ELF-1 (cell line): ENCODE measurements around the gene TLE5.
"Not testable (repeated sequence)": the region's sequence is repeated elsewhere in the genome, so short reads cannot be mapped to it uniquely, and the experiment has no call there.

Experiments
- DNase-seq: peaks from one replicate; pipeline ENCODE4 v3.0.0-alpha.2; 2016; ENCODE audit warnings: low read depth, low spot score

TLE5 gene

DNA sequence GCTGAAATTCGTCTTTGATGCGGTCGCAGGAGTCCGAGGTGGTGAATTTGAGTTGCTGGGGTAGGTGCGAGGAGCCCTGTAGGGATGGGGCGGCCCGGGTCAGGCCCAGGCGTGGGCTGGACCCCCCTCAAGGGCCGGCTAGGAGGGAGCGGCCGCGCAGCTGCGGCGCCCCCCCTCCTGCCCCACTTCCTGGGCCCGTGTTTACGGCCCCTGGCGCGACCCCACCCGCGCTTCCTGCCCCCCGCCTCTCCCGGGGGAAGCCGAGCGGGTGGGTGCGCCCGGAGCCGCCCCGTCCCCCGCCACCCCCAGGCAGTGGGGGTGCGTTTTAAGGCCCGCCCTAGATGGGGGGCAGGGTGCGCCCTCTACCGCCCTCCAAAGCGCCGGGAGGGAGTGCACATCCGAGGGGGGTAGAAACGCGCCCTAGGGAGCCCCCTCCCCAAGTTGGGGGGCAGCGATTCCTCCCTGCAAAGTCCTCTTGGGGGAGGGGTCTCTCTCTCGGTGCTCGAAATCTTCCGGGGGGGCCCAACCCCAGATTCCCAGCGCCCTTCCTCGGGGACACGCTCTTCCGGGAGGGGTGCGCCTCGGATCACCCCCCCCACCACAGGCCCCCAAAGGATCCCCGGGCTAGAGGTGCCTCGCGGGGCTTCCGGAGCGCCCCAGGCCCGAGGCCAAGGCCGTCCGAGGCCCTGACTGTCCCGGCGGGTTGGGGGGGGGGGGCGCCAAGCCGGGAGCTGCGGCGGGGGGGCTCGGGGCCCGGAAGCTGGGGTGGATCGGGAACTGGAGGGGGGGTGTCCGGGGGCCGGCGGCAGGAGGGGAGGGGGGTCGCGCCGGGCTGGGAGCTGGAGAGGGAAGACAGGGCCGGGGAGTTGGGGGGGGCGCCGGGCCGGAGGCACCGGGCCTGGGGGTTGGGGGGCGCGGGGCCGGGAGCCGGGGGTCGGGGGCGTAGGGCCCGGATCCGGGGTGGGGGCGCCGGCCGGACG is 823 bp downstream of the TLE5 start:
- no peak for DNase-seq

DNA sequence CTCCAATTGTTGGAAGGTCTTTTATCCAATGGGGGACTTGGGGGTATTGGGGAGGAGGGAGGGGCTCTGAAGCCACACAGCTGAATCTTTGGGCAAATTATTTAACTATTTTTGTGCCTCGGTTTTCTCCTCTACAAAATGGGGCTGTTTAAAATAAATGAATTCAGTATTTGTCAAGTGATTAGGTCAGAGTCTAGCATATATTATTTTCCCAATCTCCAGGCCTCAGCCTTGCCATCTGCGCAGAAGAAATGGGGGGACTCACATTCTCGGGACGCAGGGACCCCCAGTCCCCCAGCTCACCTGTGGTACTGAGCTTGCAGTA is 1.5 kb downstream of the TLE5 start:
- DNase-seq: no peak

DNA sequence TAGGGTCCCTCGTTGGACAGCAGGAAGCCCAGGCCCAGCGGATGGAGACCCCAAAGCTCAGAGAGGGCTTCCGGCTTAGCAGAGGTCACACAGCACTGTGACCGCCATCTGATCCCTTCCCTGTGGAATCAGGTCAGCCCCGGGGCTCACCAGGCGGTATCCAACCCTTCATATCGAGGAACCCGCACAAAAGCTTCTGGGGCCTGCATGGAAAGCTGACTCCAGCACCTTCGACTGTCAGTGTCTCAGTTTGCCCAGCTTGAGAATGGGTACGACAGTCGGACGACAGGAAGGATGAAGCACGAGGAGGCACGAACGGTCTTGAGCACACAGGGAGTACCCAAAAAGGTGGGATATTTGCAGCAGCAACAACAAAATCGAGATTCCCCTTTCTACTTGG is 2.6 kb downstream of the TLE5 start:
- no peak for DNase-seq

DNA sequence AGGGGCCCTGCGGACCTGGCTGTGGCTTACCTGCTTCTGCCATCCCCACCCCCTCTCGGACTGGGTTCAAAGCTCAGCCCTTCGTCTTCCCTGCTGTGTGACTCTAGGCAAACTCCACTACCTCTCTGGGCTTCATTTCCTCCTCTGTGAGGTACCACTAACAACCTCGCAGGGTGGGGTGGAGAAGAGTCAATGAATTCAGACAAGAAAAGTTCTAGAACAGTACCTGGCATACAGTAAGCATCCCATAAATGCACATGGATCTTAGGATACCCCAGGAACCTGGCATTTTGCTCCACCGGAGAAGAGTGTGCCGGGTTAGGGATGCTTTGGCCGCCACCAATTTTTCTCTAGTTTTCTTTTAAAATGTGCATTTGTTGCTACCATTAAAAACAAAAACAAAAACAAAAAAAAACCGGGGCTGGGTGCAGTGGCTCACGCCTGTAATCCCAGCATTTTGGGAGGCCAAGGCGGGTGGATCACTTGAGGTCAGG is 3.4 kb downstream of the TLE5 start:
- DNase-seq: no peak

DNA sequence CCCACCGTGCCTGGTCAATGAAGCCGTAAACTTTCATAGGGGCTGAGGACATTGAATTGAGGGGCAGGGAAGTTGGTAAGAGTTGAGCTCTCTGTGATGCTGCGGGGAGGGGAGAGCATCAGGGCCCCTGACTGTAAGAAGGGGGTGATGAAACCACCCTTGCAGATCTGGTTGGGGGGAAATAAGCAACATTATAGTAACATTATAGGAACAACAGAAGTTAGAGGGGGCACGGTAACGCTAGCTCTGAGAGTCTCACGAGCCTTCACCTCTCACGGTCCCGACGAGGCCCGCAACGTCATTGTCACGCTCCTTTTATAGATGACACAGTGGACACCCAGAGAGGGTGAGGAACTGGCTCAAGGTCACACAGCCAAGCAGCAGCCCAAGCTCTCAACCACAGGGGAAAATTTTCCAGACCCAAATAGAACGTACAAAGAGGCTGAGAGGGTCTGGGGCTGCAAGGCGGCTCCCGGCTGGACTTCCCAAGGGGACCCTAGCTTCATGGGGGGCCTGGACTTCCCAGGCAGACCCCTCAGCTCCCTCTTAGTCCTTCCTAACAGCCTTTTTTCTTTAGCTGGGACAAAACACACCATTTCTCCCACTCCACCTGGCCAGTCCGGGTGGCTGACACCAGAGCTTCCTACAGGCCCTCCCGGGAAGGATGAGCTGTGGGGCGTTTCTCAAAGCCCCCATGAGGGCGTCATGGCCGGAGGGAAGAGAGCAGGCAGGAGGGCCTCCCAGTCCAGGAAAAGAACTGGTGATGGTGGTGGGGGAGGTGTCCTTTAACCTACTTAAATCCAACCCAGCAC is 4.1 kb downstream of the TLE5 start:
- DNase-seq: no peak

DNA sequence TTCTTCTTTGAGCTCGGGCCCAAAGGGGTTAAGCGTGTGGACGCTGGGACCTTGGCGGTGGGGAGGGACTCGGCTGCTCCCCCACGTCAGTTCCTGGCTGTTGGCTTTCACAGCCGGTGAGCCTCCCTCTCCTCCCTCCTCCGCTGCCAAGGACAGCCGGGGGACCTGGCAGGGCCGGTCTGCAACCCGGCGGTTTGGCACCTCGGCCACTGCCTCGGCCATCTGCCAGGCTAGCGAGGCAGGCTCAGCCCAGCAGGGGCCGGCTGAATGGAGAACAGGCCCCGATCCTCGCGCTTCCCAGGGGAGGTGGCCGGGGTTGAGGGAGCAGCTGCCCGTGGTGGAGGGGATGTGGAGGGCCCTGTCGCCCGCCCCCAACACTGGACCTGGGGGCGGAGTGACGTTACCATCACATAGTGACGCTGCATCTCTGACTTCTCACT is 5.0 kb downstream of the TLE5 start:
- peak; percentile 53 for DNase-seq

DNA sequence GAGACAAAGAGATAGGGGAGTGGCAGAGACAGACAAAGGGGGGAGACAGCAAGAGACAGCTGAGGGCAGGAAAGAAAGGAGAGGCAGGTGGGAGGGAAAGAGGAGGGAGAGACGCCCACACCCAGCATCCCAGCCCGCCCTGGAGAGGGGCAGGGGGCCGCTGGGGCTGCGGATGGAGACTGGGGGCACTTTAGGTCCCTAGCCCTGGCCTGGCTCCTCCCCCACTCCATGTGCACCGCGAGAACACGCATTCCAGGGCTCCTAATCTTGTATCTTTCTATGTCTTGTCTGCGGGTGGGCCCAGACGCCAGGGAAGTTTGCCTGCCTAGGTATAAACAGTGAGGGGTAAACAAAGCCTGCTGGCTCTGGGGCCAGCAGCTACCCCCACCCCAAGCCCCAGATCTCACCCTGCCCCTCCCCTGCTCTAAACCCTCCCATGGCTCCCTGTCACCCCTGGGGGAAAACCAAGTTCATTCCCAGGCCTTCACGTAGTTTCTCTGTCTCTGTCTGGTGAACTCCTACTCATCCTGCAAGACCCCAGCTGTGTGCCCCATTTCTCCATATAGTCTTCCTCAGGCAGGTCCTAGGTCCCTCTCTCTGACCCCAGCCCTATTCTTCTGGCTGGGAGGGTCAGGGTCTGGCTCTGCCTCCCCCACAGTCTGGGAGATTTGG is 5.7 kb downstream of the TLE5 start:
- peak; percentile 58 for DNase-seq

DNA sequence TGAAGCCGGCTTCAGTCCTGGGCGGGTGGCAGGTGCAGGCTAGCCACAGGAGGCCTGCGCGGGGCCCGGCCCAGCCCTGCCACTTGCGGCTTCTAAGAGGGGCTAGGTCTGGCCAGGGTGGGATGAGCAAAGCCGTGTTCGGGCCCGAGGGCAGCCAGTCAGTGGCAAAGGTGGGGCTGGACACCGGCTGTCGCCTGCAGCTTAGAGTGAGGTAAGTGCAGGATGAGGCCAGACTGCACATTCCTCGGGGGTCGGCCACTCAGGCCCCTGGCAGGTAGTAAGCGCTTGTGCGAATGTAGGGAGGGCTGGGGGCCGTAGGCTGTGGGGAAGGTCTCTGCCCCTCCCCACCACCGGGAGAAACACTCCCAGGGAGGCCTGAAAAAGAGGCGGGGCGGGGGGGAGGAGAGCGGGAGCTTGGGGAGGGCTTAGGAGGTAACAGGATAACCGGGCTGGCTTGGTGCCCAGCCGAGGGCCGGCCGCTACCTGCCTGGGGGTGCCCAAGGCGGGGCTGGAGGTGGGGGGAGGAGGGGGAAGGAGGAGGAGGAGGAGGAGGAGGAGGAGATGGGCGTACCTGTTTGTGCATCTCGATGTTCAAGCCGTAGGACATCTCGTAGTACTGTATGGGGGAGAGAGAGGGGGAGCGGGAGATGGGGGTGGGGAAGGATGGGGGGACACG is 6.4 kb downstream of the TLE5 start:
- peak; percentile 70 for DNase-seq

DNA sequence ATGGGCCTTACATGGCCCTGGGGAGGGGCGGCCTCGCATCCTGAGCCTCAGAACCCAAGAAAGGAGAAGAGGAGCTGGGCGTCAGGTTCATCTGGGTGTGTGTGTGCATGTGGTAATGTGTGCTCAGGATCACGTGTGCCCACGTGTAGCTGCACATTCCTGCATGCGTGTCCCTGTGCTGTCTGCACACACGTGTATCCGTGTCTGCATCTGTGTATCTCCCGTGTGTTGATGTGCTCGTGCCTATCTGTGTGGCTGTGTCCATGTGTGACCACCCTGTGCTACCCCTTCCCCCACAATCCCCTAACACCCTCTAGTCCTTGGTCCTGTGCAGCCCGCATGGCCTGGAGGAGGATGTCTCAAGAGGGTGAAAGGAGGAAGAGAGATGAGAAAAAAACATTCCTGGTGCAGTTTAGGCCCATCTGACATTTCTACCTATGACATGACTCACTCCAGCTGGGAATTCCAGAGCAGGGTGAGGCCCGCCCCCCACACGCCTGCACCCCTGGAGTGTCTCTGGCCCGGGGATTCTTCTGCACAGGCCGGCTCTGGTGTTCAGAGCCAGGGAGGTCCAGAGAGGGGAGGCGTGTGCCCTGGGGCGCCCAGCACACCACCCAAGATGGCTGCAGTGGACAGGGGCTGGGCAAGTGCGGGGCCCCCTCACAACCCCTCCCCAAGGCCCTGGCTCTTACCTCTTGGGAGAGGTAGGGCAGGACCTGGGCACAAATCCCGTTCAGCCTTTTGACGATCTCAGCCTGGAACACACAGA is 7.1 kb downstream of the TLE5 start:
- no peak for DNase-seq

DNA sequence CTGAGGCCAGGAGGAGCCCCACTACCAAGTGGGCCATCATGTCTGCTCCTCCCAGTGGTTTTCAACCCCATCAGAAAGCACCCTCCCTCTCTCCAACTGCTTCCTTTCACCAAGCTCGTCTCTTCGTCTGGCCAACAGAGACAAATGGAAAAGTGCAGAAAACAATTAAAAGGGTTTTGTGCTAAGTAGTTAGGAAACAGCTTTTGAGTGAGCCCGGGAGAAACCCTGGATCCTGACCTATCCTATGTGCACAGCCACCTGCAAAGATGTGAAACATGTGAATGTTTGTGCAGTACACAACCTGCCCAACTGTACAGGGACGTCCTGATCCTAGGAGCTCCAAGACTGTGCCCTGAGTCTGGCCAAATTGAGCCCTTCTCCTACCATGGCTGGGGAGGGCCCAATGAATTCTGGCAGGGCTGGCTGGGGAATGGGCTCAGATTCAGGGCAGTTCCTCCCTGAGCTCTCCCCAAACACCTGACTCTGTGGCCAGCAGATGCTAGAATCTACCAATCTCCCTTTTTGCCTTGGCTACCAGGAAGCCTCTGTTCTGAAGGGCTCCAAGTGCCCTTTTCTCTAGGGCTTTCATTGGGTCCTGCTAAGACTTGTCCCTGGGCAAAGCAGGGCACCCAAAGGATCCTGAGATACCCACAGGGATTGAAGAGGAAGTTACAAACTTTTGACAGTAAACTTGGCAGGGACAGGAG is 7.9 kb downstream of the TLE5 start:
- DNase-seq: no peak

DNA sequence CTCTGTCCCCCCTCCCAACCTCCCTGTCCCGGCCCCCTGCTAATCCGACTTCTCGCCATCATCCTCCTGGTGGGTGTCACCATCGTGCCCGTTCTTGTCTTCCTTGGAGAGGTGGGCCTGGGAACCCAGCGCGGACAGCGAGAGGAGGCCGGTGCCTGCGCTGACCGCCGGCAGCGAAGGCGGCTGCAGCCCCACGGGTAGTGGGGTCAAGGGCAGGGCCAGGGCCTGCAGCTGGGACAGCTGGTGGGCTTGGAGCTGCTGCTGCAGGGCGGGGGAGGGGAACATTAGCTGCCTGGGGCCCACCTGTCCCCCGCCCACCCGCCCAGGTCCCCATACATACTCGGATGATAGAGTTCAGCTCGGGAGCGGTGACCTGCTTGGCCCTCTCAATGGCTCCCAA is 8.5 kb downstream of the TLE5 start:
- no peak for DNase-seq

DNA sequence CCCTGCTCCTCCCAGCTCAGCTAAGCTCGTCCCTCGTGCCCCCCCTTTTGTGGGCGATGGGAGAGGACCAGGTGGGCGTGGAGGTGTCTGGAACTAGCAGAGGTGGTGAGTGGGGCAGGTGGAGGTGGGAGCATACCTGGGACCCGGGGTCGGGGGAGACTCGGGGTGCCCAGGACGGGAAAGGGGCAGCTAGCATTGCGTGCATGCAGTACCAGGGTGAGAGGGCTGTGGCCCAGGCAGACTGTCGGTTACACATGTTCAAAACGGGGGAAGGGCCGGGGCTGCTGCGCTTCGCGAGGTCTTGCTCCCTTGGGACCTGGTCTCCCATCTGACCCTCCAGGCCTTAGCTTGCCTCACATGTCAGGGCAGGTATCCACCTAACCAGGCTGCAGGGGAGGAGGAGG is 9.1 kb downstream of the TLE5 start:
- no peak for DNase-seq

DNA sequence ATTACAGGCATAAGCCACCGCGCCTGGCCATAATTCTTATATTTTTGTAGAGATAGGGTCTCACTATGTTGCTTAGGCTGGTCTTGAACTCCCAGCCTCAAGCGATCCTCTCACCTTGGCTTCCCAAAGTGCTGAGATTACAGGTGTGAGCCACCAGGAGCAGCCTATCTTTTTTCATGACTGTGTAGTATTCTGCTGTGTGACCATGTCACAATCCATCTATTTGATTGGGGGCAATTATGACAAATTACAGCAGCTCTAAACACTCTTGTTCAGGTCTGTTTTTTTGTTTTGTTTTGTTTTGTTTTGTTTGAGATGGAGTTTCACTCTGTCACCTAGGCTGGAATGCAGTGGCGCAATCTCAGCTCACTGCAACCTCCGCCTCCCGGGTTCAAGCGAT is 12.3 kb downstream of the TLE5 start:
- DNase-seq: not testable (repeated sequence)

DNA sequence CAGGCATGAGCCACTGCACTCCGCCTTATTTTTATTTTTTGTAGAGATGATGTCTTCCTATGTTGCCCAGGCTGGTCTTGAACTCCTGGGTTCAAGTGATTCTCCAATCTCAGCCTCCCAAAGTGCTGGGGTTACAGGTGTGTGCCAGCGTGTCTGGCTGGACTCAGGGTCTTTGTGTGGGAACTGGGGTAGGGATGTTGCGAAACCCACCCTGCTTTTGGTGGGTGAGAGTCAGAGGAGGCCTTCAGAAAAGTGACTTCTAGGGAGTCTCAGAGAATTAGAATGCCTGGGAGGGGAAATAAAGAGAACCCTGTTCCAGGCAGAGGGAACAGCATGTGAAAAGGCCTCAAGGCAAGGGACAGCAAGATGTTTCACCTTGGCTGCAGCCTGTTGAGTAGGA is 13.2 kb downstream of the TLE5 start:
- no peak for DNase-seq

DNA sequence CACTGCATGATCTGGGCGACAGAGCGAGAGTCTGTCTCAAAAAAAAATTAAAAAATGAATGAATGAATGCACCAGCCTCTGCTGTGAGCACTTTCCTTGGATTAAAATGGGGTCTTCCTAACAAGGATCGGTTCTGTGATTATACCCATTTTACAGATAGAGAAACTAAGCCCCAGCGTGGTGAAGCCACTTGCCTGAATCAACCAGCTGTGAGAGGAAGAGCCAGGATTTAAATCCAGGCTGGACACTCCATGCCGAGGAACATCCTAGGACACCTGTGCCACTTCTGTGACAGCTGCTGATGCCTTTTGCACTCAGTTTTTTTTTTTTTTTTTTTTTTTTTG is 14.1 kb downstream of the TLE5 start:
- no peak for DNase-seq

DNA sequence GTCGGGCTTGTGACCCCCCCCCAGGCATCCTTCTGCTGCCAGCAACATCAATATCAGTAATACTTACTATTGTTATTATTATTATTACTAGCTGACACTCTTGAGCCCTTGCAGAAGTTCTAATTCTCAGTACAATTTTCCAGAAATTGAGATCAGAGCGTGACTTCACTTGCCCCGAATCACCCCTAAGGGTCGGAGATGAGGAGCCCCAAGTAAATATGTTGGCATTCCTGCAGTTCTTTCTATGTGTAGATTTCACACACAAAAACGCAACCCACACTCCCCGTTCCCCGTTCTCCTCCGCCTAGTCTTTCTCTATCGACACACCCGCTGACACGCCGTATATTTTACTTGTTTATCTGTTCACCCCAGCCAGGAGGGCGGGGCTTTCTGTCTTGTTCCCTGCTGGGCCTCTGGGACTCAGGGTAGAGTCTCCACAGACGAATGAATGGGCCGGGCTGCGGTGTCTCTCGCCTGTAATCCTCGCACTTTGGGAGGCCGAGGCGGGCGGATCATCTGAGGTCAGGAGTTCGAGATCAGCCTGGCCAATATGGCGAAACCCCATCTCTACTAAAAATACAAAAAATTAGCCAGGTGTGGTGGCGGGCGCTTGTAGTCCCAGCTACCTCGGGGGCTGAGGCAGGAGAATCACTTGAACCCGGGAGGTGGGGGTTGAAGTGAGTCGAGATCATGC is 14.7 kb downstream of the TLE5 start:
- DNase-seq: peak; percentile 86

DNA sequence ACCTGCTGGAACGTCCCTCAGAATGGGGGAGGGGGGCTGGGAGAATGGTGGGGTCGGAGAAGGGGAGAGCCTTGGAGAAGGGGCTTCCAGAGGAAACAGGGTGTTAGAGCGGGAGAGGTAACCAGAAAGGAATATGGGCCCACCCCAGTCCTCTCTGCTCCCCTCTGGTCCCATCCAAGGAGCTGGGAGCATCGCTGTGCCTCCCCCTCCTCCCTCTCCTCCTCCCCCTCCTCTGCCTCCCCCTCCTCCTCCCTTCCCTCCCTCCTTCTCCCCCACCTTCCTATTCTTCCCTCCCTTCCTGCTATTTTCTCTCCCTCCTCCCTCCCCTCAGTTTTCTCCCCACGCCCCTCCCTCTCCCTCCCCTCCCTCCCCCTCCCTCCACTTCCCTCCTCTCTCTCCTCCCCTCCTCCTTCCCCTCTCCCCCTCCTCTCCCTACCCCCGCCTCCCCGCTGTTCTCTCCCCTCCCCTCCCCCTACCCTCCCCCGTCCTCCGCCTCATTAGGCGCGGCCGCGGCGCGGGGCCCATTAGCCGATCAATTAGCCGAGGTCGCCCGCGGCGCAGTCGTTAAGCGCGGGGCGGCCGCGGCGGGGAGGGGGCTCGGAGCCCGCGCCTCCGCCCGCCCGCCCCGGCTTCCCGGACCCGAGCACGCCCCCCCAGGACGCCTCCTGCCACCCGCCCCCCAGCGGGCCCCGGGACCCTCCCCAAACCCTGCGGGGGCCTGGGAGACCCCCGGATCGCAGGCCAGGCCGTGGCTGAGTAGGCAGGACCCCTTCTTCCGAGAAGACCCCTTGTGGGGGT is 15.4 kb downstream of the TLE5 start:
- no peak for DNase-seq

DNA sequence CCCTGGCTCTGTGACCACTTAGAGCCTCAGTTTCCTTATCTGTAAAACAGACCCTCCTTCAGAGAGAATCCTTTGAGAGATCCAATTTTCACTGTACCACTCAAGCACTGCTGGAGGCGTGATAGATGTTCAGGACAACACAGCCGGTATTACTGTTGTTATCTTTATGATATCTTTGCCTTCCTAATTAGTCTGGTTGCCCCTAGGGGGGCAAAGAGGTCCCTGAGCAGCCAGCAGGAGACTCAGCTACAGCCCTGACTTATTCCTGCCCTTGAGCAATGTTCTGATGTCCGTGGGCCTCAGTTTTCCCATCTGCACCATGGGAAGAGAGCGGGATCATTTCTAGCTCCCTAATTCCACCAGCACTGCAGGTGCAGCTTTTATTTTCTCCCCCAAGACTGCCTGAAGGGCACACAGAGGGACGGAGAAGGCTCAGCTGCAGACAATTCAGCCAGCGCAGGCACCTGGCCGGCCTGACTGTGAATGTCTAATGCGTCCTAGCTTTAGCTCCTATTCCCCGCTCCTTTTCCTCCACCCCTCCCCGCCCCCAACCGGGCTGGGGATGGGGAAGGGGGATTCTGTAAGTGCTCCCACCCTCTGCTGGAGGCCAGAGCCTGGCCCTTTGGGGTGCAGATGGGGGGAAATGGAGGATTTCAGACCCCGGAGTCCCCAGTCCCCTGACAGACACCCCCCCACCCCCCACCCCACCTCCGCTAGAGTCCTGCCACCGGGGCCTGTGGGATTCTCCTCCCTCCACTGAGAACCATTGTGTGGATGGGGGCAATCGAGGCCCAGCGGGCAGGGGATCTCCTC is 16.2 kb downstream of the TLE5 start:
- DNase-seq: peak; percentile 50
